ENCODE measurements around the gene F2RL3.

GRCh38 chr19:16888629-16889365, at the start of gene F2RL3:
- TF ChIP-seq CTCF (IDR thresholded peaks at IDR 0.05), result no peak
- no peak for TF ChIP-seq POLR2AphosphoS5 (IDR thresholded peaks at IDR 0.05; ENCODE audit: low read depth, low read length)
- TF ChIP-seq REST (IDR thresholded peaks at IDR 0.05; ENCODE audit: insufficient read depth in 1 of 2, low read depth in 2 of 2, low read length in 1 of 2), result no peak
